ENCODE results near the gene IFT172. TPM values are rescaled to one million over a fixed set of nuclear protein-coding genes. Genes with fewer than 3 reads are reported as not detected.

Gene IFT172
- total RNA-seq, 1 donor = 25.7 TPM

DNA sequence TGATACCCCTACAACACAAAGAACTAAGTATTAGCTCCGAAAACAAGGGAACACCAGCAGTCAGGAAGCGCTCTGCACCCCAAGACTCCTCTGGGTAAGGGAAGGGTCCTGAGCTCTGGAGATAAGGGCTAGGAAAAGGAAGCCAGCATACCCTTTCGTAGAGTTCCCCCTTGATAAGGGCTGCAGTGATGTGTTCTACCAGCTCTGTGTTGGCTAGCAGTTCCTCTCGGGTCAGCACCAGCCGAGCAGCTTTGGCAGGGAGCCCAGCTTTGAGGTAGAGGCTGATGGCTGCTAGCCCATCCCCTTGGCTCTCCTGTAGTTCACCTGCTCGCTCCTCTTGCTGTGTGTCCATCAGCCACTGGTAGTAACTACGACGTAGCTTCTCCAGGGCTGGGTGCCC lies 28.4 kb downstream of the IFT172 start:
- TF ChIP-seq, protein P1, sequence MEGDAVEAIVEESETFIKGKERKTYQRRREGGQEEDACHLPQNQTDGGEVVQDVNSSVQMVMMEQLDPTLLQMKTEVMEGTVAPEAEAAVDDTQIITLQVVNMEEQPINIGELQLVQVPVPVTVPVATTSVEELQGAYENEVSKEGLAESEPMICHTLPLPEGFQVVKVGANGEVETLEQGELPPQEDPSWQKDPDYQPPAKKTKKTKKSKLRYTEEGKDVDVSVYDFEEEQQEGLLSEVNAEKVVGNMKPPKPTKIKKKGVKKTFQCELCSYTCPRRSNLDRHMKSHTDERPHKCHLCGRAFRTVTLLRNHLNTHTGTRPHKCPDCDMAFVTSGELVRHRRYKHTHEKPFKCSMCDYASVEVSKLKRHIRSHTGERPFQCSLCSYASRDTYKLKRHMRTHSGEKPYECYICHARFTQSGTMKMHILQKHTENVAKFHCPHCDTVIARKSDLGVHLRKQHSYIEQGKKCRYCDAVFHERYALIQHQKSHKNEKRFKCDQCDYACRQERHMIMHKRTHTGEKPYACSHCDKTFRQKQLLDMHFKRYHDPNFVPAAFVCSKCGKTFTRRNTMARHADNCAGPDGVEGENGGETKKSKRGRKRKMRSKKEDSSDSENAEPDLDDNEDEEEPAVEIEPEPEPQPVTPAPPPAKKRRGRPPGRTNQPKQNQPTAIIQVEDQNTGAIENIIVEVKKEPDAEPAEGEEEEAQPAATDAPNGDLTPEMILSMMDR (IDR thresholded peaks at IDR 0.05; ENCODE audit: insufficient read depth, low read length) = no peak
- no peak for DNase-seq (ENCODE audit: low read depth)
- H3K4me3 ChIP-seq (ENCODE audit: low read depth, low read length) = no peak overlapping the region

DNA sequence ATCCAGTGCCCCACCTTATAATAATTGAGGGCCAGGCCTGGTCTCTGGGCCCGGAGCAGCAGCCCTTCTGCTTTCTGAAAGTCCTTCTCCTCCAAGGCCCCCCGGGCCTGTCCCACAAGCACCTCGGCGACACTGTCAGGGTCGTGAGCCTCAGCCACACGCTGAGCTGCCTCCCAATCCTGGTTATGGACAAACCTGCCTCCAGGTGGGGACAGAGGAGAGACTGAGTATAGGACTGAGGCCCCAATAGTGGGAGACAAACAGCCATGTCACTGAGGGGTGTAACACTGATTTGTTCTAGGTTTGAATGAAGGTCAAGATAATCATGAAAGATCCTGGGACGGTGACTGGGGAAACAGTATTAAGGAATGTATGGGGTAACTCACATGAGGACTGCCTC lies 35.6 kb downstream of the IFT172 start:
- DNase-seq (ENCODE audit: low read depth) = no peak
- TF ChIP-seq, protein P1 (IDR thresholded peaks at IDR 0.05; ENCODE audit: insufficient read depth, low read length) = no peak

DNA sequence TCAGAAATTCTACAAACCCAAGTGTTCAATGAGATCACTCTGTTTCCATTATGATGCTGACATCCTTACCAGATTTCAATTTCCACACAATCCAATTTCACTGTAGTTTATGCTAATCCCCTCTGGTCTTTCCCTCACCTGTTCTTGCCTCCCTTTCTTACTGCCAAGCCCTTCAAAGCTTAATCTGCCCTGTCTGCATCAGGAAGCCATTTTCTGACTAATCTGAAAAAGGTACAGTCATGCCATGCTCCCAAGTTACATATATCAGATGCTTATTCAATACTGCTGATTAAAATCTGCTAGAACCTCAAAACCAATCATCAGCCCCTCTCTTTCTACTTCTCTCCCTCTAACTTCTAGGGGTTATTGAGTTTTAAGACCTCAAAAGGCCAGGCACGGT lies 38.4 kb downstream of the IFT172 start:
- TF ChIP-seq, protein P1 (IDR thresholded peaks at IDR 0.05; ENCODE audit: insufficient read depth, low read length) = no peak
- no peak for DNase-seq (ENCODE audit: low read depth)
- no peak overlapping the region for H3K4me3 ChIP-seq (ENCODE audit: low read depth, low read length)

More for the DNA sequence above, 35.6 kb downstream of the IFT172 start:
- H3K4me3 ChIP-seq (ENCODE audit: low read depth, low read length) = no peak overlapping the region

DNA sequence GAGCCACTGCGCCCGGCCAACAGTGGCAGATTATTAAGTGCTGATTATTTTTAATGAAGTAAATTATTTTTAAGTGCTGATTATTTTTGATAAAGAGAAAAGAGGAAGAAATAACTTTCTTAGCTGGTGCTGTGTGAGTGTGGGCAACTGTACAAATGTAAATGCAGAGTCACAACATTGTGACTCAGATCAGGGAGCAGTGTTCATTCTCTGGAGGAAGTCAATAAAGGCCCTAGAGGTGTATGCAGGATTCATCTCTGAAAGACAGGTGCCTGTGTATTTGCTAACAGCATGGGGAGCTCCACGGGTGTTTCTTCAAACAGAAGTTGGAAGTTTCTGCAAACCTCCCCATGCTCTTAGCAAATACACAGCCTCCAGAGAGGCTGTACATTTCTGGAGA lies 41.2 kb downstream of the IFT172 start:
- DNase-seq (ENCODE audit: low read depth) = no peak
- H3K4me3 ChIP-seq (ENCODE audit: low read depth, low read length) = no peak overlapping the region
- TF ChIP-seq, protein P1 (IDR thresholded peaks at IDR 0.05; ENCODE audit: insufficient read depth, low read length) = no peak

DNA sequence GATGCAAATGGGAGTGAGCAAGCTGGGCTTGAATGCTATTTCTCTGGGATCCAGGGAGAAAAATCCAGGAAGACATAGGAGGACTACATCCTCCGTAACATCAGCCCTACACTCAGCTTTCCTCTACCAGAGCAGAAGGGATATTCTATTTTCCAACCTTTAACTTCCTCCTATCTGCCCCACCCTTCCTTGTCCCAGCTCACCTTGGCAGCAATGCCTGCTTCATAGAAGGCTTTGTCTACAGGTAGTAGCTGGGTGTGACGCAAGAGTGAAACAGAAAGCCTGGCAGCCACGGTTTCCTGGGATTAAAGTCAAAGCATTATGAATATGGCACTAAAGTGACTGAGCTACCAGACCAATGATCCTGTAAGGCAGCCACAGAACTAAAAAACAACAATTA lies 43.5 kb downstream of the IFT172 start:
- TF ChIP-seq, protein P1 (IDR thresholded peaks at IDR 0.05; ENCODE audit: insufficient read depth, low read length) = no peak
- DNase-seq (ENCODE audit: low read depth) = no peak
- H3K4me3 ChIP-seq (ENCODE audit: low read depth, low read length) = no peak overlapping the region

DNA sequence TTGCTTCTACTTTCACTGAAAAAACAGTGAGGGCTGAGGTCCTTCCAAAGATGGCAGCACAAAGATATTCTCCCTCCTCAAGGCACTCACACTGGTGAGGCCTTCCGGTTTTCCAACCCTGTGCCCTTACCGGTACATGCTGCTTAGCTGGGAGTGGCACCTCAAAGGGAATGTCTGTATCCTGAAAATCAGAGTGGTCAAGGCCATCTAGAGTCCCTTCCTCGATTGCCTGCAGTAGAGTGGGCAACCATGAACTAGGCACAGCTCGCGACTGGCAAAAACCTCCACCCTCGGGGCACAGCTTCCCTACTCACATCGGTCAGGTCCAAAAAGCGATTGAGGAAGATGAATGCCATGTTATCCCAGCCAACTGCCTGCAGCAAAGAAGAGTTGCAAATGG lies 43.9 kb downstream of the IFT172 start:
- no peak overlapping the region for H3K4me3 ChIP-seq (ENCODE audit: low read depth, low read length)
- TF ChIP-seq, protein P1 (IDR thresholded peaks at IDR 0.05; ENCODE audit: insufficient read depth, low read length) = no peak
- no peak for DNase-seq (ENCODE audit: low read depth)

DNA sequence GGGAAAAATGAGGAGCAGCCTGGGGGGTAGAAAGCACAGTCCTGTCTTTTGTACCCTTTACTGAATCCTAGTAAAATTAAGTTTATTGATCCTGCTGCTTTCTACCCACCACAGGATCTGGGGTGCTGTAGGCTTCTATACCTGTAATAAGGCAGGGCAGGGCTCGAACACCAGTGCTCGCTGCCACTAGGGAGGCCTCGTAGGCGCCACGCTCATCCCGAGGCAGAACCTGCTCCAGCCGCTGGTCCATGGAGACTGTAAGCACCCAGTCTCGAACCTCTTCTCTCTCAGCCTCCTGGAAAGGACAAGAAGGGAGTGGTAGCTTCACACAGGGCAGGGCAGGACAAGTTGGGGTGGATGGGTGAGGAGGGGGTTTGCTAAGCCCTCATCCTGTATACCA lies 44.4 kb downstream of the IFT172 start:
- TF ChIP-seq, protein P1 (IDR thresholded peaks at IDR 0.05; ENCODE audit: insufficient read depth, low read length) = no peak
- no peak for DNase-seq (ENCODE audit: low read depth)
- H3K4me3 ChIP-seq (ENCODE audit: low read depth, low read length) = no peak overlapping the region
